ENCODE data around the gene IFNA16.
"Not testable (repeated sequence)": the region's sequence is repeated elsewhere in the genome, so short reads cannot be mapped to it uniquely, and the experiment has no call there.

DNA sequence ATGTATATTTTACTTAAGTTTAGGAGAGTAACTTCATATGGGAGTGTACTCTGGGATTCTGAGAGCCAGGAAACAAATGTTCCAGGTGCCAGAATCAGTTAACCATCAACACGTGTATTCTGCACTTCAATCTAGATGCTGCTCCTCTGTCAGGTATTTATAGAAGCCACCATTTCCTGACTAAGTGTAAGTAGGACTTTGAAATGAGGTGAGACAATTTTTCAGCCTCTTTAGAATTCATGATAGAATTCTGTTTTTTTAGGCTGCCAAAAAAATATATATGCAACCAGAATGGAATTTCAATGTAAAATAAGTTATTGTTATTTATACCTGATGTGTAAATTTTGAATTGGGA, 19.2 kb upstream of the IFNA16 start:
- TF ChIP-seq, protein P1, sequence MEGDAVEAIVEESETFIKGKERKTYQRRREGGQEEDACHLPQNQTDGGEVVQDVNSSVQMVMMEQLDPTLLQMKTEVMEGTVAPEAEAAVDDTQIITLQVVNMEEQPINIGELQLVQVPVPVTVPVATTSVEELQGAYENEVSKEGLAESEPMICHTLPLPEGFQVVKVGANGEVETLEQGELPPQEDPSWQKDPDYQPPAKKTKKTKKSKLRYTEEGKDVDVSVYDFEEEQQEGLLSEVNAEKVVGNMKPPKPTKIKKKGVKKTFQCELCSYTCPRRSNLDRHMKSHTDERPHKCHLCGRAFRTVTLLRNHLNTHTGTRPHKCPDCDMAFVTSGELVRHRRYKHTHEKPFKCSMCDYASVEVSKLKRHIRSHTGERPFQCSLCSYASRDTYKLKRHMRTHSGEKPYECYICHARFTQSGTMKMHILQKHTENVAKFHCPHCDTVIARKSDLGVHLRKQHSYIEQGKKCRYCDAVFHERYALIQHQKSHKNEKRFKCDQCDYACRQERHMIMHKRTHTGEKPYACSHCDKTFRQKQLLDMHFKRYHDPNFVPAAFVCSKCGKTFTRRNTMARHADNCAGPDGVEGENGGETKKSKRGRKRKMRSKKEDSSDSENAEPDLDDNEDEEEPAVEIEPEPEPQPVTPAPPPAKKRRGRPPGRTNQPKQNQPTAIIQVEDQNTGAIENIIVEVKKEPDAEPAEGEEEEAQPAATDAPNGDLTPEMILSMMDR (optimal IDR thresholded peaks at IDR 0.05 in 1 of 3, IDR thresholded peaks at IDR 0.05 in 1 of 3, conservative IDR thresholded peaks at IDR 0.05 in 1 of 3; ENCODE audit: extremely low read depth in 1 of 3, insufficient read depth in 2 of 3, low read length in 3 of 3): not testable (repeated sequence)
- not testable (repeated sequence) for TF ChIP-seq EZH2 (IDR thresholded peaks at IDR 0.05; ENCODE audit: low read length)
